Measurements from ENCODE around the gene GPX3.

Gene GPX3

DNA sequence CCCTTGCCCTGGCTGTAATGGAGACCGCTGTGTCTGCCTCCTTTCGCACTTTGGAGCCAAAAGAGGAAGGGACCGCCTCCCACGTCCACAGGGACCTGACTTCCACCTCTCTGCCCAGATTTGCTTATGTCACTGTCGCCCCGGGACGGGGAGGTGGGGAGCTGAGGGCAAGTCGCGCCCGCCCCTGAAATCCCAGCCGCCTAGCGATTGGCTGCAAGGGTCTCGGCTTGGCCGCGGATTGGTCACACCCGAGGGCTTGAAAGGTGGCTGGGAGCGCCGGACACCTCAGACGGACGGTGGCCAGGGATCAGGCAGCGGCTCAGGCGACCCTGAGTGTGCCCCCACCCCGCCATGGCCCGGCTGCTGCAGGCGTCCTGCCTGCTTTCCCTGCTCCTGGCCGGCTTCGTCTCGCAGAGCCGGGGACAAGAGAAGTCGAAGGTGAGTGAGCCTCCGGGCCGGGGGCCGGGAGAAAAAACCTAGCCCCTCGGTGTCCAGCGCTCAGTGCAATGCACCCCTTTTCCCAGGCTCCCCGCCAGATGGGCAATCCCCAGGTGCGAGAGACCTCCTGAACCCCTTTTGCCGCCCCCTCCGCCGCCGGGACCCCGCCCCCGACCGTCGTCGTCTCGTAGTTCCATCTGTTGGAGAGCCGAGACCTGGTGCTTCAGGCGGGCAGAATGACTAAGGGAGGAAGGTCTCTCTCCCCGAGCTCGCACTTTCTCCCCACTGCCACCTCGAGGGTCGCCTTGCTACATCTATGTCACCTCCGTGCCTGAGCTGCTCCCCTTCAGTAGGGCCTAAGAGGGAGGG is at the start of gene GPX3:
TSS of gene GPX3 (plus strand) at position 288 of the 807 bp plus-strand sequence. CDS start at position 352, 64 bp downstream.
- no peak for DNase-seq

DNA sequence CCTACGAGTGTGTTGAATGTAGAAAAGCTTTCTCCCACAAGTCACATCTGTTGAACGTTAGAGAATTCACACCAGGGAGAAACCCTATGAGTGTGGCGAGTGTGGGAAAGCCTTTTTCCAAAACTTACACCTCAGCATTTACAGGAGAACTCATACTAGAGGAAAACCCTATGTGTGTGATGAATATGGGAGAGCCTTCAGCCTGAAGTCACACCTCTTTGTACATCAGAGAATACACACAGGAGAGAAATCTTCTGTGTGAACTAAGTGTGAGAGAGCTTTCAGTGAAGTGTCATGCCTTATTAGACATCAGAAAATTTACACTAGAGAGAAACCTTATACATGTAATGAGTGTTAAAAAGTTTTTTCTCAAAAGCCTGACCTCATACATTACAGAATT is 41.8 kb upstream of the GPX3 start:
- no peak for DNase-seq

- no peak for DNase-seq
Observed at GRCh38 chr5:150987746-150988145, 32.6 kb upstream of the GPX3 start.

- no peak for DNase-seq
Observed at GRCh38 chr5:150989695-150990094, 30.7 kb upstream of the GPX3 start.

GRCh38 chr5:150992705-150993104 is 27.7 kb upstream of the GPX3 start:
- DNase-seq = no peak

GRCh38 chr5:150993422-150993821 is 27.0 kb upstream of the GPX3 start:
- DNase-seq = no peak

GRCh38 chr5:150993826-150994412 is 26.5 kb upstream of the GPX3 start:
- no peak for DNase-seq

GRCh38 chr5:150999704-151000442 is 20.5 kb upstream of the GPX3 start:
- peak; percentile 45 for DNase-seq

GRCh38 chr5:151001436-151001835 is 19.0 kb upstream of the GPX3 start:
- DNase-seq = no peak

- DNase-seq = no peak
Observed at GRCh38 chr5:151002250-151002649, 18.1 kb upstream of the GPX3 start.

- no peak for DNase-seq
Observed at GRCh38 chr5:151002681-151003502, 17.5 kb upstream of the GPX3 start.

- no peak for DNase-seq
Observed at GRCh38 chr5:151003503-151003860, 16.9 kb upstream of the GPX3 start.

GRCh38 chr5:151004499-151004898 is 15.9 kb upstream of the GPX3 start:
- no peak for DNase-seq

DNA sequence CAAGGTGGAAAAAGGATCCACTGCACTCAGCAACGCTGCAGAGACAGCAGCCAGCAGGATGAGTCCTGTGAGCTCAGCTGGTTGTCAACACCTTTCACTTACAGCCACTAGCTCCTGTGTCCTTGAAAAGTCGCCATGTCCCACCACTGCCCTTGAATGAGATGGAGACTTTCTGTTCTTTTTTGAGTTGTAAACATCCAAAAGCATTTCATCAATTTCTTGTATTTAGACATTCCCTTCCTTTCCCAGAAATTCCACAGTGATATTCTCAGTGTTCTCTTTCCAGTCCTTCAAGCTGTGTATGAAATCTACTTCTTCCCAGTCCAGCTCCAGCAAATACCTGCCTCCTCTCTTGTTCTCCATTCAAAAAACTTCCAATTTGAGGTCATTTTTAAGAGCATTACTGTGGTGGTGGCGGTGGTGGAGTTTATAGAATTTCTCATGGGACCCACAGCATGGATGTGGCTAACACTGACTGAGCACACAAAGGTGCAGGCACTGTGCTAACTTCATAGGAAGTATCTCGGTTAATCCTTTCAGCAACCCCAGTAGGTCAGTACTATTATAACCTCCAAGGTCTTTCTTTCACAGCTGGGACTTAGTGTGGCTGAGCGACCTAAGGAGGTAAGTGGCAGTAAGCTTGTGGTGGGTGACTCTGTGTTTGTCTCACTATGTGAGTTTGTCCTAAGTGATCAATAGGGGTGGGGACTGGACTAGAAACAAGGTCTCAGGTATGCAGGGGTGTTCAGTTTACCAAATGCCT is 15.0 kb upstream of the GPX3 start:
- no peak for DNase-seq

- no peak for DNase-seq
Observed at GRCh38 chr5:151005950-151006576, 14.3 kb upstream of the GPX3 start.

- no peak for DNase-seq
Observed at GRCh38 chr5:151006704-151007334, 13.6 kb upstream of the GPX3 start.

- DNase-seq = no peak
Observed at GRCh38 chr5:151007430-151008209, 12.8 kb upstream of the GPX3 start.

- no peak for DNase-seq
Observed at GRCh38 chr5:151008210-151008491, 12.2 kb upstream of the GPX3 start.

- DNase-seq = no peak
Observed at GRCh38 chr5:151008906-151009305, 11.5 kb upstream of the GPX3 start.

GRCh38 chr5:151012862-151013261 is 7.5 kb upstream of the GPX3 start:
- DNase-seq = no peak
